Esophagus squamous epithelium (tissue), 5 donors: ENCODE results near the gene SLC6A17. TPM values are rescaled to one million over a fixed set of nuclear protein-coding genes. Genes with fewer than 3 reads are reported as not detected.

Source experiments
- DNase-seq: peaks from one replicate; lab custom pipeline; 2025; lab: John Stamatoyannopoulos, UW
- H3K27ac ChIP-seq, 4 donors: fragments of 200-600 bp; sonication (generic); one replicate each; pipeline ENCODE4 v1.5.1; 2016 to 2019; ENCODE audit warnings: mild to moderate bottlenecking in 1 of 4
- H3K27me3 ChIP-seq, 4 donors: fragments of 200-600 bp; sonication (generic); 1 replicate in 3 of 4; 2 replicates in 1 of 4; pipeline versions ENCODE4 v1.5.1 to v1.6.0; 2017 to 2021; ENCODE audit warnings: antibody characterized with exemption in 1 of 4
- H3K36me3 ChIP-seq, 3 donors: fragments of 200-600 bp; sonication (generic); one replicate each; pipeline ENCODE4 v1.5.1; 2016 to 2019
- H3K4me1 ChIP-seq, 3 donors: fragments of 200-600 bp; sonication (generic); one replicate each; pipeline ENCODE4 v1.5.1; 2017 to 2019
- H3K4me3 ChIP-seq, 4 donors: fragments of 200-600 bp; sonication (generic); 1 replicate in 3 of 4; 2 replicates in 1 of 4; pipeline ENCODE4 v1.5.1; 2016 to 2019; ENCODE audit warnings: mild to moderate bottlenecking in 2 of 4, moderate library complexity in 1 of 4
- H3K9me3 ChIP-seq, 3 donors: fragments of 200-600 bp; sonication (generic); one replicate each; pipeline ENCODE4 v1.5.1; 2016 to 2019
- POLR2A ChIP-seq, 4 donors: fragments of 450-650 bp; IDR thresholded peaks; one replicate each; pipeline ENCODE4 v1.6.1; 2017; ENCODE audit warnings: antibody characterized with exemption in 4 of 4, mild to moderate bottlenecking in 4 of 4, moderate library complexity in 3 of 4
- WGBS, 2 donors: methylation state at CpG; one replicate each; pipeline ENCODE4 v1.1.5; 2018; 5-methylcytosine and 5-hydroxymethylcytosine counted together
- intact Hi-C: fragments of 100-400 bp; cut with DNase I; formaldehyde crosslinking; loops from one replicate; pipeline ENCODE4 v1.15.0; 2022
- total RNA-seq, 4 donors: library from RNA; depleted of rRNA; stranded (reverse); fragments of >200 nt; gene quantifications; one replicate each; pipeline ENCODE4 v1.1.0, GENCODE V29; 2016
- TF ChIP-seq, protein P1 (sequence below), 6 experiments: fragments of 450-650 bp in 4 of 6; fragments of 200-600 bp in 2 of 6; sonication (generic) in 2 of 6; IDR thresholded peaks; one replicate each; pipeline ENCODE4 v1.5.1; 2016 to 2019; ENCODE audit warnings: antibody characterized with exemption in 6 of 6, mild to moderate bottlenecking in 4 of 6, moderate library complexity in 4 of 6
- donor health status: DM: yes; HTN: yes; CAD: no.

Gene SLC6A17
- total RNA-seq, 4 donors from 2014 or later: 0.11 to 0.29 (median 0.23) TPM

DNA sequence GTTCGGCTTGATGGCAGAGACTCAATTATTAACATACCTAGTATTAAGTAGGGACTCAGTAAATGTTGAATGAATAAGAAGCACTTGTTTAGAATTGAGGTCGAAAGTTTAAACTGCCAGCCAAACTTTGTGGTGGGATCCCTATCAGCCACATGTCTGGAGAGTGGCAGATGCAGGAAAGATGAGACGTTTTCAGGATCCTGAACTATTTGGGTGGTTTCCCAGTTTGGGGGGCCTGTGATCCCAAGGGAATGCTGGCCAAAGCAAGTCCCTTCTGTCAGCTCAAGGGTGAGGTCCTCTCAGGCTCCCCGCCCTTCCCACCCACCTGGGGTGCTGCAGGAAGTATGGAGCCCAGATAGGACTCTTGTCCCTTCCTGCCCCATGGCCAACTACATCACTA is 98.5 kb downstream of the SLC6A17 start:
- Histone ChIP-seq H3K4me3 (no peak overlapping the region), H3K36me3 (no peaks in the 10 kb centered on the region), H3K9me3 (no peaks in the 10 kb centered on the region), H3K27ac (no peak overlapping the region), H3K4me1 (peaks cover under 1 to 23% (median 7%) of the 10 kb centered on the region in 3 donors), H3K27me3 (no peaks in the 10 kb centered on the region)
- intact Hi-C loops: no loop called here
- no peak for DNase-seq
- TF ChIP-seq, protein P1, sequence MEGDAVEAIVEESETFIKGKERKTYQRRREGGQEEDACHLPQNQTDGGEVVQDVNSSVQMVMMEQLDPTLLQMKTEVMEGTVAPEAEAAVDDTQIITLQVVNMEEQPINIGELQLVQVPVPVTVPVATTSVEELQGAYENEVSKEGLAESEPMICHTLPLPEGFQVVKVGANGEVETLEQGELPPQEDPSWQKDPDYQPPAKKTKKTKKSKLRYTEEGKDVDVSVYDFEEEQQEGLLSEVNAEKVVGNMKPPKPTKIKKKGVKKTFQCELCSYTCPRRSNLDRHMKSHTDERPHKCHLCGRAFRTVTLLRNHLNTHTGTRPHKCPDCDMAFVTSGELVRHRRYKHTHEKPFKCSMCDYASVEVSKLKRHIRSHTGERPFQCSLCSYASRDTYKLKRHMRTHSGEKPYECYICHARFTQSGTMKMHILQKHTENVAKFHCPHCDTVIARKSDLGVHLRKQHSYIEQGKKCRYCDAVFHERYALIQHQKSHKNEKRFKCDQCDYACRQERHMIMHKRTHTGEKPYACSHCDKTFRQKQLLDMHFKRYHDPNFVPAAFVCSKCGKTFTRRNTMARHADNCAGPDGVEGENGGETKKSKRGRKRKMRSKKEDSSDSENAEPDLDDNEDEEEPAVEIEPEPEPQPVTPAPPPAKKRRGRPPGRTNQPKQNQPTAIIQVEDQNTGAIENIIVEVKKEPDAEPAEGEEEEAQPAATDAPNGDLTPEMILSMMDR (IDR thresholded peaks at IDR 0.05): no peak
- no peak for TF ChIP-seq POLR2A (IDR thresholded peaks at IDR 0.05)
- WGBS, 2 donors: 75 to 89% methylated on average over 3 to 4 of the region's 4 CpGs

DNA sequence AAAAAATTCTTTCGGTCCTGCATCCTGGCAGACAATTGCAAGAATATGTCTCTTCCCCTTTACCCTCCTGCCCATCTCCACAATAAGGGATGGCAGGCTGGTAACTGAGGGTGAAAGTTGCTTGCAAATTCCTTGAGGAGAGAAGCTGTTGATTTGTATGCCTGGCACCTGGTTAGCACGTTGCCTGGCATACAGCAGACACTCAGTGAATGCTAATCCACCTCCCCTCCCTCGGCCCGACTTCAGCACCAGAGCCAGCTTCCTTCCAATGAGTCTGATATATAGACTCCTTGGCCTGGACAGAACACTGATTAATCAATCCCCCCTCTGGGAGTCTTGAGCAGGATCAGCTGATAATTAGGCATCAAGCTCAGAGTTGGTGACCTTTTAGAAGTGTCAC is 99.0 kb downstream of the SLC6A17 start:
- 76 to 90% methylated on average over 4 of the region's 4 CpGs for WGBS, 2 donors
- Histone ChIP-seq H3K4me1 (peaks cover 0 to 17% (median 6%) of the 10 kb centered on the region in 3 donors), H3K9me3 (no peaks in the 10 kb centered on the region), H3K27me3 (no peaks in the 10 kb centered on the region), H3K27ac (no peak overlapping the region), H3K4me3 (no peak overlapping the region), H3K36me3 (no peaks in the 10 kb centered on the region)
- intact Hi-C loops: no loop called here
- DNase-seq: no peak
- no peak for TF ChIP-seq POLR2A (IDR thresholded peaks at IDR 0.05)
- TF ChIP-seq, protein P1 (IDR thresholded peaks at IDR 0.05): no peak

DNA sequence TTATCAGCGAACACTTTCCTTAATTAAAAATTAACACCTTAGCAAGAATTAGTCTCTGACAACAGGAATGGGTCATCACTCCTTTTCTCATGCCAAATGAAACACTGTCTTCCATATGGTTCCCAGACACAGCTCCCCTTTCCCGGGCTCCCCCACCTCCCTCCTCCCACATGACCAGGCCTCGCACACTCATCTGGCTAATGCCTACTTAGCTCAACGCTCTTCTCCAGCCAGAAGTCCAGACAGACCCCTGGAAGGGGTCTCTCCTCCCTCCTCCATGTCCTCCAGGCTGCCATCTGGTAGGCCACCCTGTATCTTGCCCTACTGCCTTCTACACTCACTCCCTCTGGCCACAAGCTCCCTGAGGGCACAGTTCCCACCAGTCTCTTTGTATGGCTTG is 99.7 kb downstream of the SLC6A17 start:
- no peak for DNase-seq
- no peak overlapping the region for H3K27ac ChIP-seq
- no peaks in the 10 kb centered on the region for H3K36me3 ChIP-seq
- no peaks in the 10 kb centered on the region for H3K27me3 ChIP-seq
- TF ChIP-seq, protein P1 (IDR thresholded peaks at IDR 0.05): no peak
- no peak for TF ChIP-seq POLR2A (IDR thresholded peaks at IDR 0.05)
- 89 to 97% methylated on average over 4 of the region's 4 CpGs for WGBS, 2 donors
- intact Hi-C loops: no loop called here
- H3K4me1 ChIP-seq: peaks cover 0 to 12% (median 6%) of the 10 kb centered on the region in 3 donors
- H3K4me3 ChIP-seq: no peak overlapping the region
- no peaks in the 10 kb centered on the region for H3K9me3 ChIP-seq

DNA sequence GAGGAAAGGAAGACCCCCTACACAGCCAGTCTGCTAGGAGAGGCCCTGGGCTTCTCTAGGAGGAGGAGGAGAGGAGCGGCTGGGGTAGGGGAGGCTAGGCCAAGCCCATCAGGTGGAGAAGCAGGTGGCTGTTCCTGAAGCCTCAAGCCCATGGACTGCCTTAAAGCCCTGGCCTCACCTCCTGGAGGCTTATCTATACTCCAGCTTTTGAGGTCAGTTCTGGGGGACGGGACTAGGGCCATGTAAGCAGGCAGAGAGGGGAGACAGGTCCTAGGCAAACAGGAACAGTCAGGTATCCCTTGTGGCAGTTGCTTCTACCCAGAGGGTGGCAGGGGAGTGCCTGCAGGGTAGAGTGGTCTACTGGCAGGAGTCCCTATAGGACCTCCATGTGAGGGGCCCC is 100.5 kb downstream of the SLC6A17 start:
- no peak overlapping the region for H3K27ac ChIP-seq
- no peaks in the 10 kb centered on the region for H3K36me3 ChIP-seq
- no peak for DNase-seq
- H3K27me3 ChIP-seq: no peaks in the 10 kb centered on the region
- peaks cover 0 to 5% (median 4%) of the 10 kb centered on the region in 3 donors for H3K4me1 ChIP-seq
- H3K4me3 ChIP-seq: no peak overlapping the region
- intact Hi-C loops: no loop called here
- no peak for TF ChIP-seq POLR2A (IDR thresholded peaks at IDR 0.05)
- TF ChIP-seq, protein P1 (IDR thresholded peaks at IDR 0.05): no peak
- no peaks in the 10 kb centered on the region for H3K9me3 ChIP-seq
- 90% methylated on average over 2 of the region's 2 CpGs; no CpG with 5 or more reads in 1 of the 2 donors for WGBS, 2 donors

Other genes starting within 250 kb of the SLC6A17 start
- 10 to 100 TPM in 3 of 4 donors, 1 to 10 TPM in 1; 7.6 to 34.8 (median 15.9) TPM for gene CSF1, start 239.6 kb upstream of the SLC6A17 start, total RNA-seq
- 10 to 100 TPM; 49.7 to 60.3 (median 53.0) TPM for gene AHCYL1, start 165.7 kb upstream of the SLC6A17 start, total RNA-seq
- 10 to 100 TPM; 25.9 to 44.4 (median 34.8) TPM for gene STRIP1, start 115.9 kb upstream of the SLC6A17 start, total RNA-seq
- under 1 TPM in 1 of 4 donors, not detected in 3; 0.57 TPM for gene ALX3, start 79.8 kb upstream of the SLC6A17 start, total RNA-seq
- under 1 TPM in 1 of 4 donors, not detected in 3; 0.59 TPM for gene UBL4B, start 38.1 kb upstream of the SLC6A17 start, total RNA-seq
- 10 to 100 TPM in 1 of 4 donors, 1 to 10 TPM in 3; 4.2 to 10.9 (median 6.5) TPM for gene KCNC4, start 59.8 kb downstream of the SLC6A17 start, total RNA-seq
- 10 to 100 TPM; 10.5 to 39.5 (median 23.0) TPM for gene RBM15, start 188.9 kb downstream of the SLC6A17 start, total RNA-seq
- gene SLC16A4, start 240.5 kb downstream of the SLC6A17 start, total RNA-seq: 1 to 10 TPM in 2 of 4 donors, under 1 TPM in 1, not detected in 1; 0.88 to 4.5 (median 4.2) TPM